ENCODE data around the gene IPO11.

GRCh38 chr5:62596096-62596495 is 183.5 kb downstream of the IPO11 start:
- TF ChIP-seq FOXA2 (IDR thresholded peaks at IDR 0.05) (no peak), REST (IDR thresholded peaks at IDR 0.05) (no peak), MAX (IDR thresholded peaks at IDR 0.05) (no peak), CTCF (IDR thresholded peaks at IDR 0.05; ENCODE audit: low read depth, low read length, missing input control) (no peak), TAF1 (conservative IDR thresholded peaks at IDR 0.05) (no peak)

Measured in liver (tissue), 3 donors.